Stimulated activated CD4-positive, alpha-beta T cell treated with anti-CD3 and anti-CD28 coated beads, Interleukin-2, amount 100 ng/mL, for 4 hours (primary cell): ENCODE data around the gene ATP6V0E1.
"Not testable (repeated sequence)": the region's sequence is repeated elsewhere in the genome, so short reads cannot be mapped to it uniquely, and the experiment has no call there.

Source experiments
- DNase-seq: peaks from one replicate; pipeline ENCODE4 v3.0.0-alpha.2; 2020; ENCODE audit warnings: low read depth

Gene ATP6V0E1

DNA sequence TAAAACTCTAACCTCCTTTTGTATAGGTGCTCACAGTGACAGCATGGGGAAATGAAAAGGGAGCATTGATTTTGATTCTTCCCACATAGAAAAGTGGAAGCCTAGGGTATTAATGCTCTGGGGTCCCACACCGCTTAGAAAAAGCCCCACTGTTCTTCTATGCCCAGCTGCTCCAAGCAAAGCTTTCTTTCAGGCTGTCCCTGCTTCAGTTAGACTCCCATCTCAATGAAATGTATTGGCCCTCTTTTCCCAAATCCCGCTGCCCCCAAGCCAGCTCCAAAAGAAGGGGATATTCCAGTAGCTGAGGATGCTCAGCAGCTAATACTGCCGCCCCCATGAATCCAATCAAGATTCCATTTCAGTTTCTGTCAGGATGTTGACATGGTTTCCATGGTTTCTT is 55.6 kb downstream of the ATP6V0E1 start:
- DNase-seq, result no peak

DNA sequence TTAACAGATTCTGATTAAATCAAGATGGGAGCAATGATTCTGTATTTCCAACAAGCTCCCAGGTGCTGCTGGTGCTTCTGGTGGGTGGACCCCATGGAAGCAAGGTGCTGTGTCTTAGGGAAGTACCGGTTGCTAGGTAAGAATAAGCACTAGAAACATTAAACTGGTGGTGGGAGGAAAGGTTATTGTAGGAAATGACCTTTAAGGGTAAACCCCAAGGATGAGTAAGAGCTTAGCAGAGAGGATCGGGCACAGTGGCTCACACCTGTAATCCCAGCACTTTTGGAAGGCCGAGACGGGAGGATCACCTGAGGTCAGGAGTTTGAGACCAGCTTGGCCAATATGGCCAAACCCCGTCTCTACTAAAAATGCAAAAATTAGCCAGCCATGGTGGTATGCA is 56.4 kb downstream of the ATP6V0E1 start:
- no peak for DNase-seq

DNA sequence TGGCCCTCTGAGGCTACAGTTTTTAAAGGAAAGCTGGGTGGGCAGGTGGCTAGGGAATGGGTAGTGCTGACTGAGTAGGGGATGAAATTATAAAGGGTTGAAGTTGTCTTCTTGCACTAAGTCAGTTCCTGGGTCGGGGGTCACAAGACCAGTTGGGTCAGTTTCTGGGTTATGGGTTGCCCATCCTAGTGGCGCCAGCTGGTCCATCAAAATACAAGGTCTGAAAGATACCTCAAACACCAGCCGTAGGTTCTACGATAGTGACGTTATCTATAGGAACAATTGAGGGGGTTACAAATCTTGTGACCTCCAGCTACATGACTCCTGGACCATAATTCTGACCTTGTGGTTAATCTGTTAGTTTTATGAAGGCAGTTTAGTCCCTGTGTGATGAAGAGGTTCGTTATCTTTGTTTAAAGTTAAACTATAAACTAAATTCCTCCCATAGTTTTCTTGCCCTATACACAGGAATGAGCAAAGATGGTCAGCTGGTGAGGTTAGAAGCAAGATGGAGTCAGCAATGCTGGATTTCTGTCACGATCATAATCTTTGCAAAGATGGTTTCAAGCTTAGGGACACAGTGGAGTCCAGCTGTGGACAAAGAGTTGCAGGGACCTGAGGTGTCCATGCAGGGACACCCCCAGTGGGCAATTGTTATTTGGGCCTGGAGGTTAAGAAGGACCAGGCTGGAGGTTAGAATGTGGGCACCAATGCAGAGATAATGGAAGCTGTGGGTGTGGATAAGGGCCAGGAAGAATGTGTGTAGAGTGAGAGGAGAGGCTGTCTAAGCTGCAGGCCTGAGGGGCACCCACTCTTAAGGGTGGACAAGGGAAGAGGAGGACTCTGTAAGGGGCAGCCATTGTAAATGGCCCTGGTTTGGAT is 58.6 kb downstream of the ATP6V0E1 start:
- DNase-seq, result no peak

DNA sequence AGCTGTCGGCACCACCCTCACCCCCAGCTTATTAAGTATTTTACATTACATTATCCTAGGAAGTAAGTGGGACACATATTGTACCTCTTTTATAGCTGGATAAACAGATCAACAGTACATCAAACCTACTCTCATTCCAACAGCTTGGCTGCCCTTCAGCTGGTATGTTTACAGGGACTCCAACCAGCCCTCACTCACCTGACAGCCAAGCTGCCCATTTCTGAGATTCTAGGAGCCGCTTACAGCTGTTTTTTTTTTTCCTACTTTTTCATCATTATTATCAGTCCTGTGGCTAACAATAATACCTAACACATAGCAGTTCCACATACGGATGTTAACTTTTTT is 59.2 kb downstream of the ATP6V0E1 start:
- DNase-seq, result no peak

DNA sequence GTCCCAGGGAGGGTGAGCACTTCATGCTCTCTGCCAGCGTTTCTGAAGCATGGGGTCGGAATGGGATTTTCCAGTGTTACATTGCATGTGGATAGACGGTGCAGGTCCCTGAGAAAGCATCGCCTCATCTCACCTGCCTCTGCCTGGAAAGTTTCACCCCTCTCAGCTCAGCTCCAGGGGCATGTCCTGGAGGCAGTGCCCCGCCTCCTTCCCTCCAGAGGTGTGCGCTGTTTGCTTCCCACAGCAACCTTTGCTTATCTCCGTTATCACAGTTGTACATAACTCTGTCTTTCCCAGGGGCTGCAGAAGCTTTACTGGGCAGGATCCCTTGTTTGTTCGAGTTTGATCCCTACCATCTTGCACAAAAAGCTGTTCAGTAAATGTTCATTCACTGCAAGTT is 61.9 kb downstream of the ATP6V0E1 start:
- DNase-seq, result no peak

DNA sequence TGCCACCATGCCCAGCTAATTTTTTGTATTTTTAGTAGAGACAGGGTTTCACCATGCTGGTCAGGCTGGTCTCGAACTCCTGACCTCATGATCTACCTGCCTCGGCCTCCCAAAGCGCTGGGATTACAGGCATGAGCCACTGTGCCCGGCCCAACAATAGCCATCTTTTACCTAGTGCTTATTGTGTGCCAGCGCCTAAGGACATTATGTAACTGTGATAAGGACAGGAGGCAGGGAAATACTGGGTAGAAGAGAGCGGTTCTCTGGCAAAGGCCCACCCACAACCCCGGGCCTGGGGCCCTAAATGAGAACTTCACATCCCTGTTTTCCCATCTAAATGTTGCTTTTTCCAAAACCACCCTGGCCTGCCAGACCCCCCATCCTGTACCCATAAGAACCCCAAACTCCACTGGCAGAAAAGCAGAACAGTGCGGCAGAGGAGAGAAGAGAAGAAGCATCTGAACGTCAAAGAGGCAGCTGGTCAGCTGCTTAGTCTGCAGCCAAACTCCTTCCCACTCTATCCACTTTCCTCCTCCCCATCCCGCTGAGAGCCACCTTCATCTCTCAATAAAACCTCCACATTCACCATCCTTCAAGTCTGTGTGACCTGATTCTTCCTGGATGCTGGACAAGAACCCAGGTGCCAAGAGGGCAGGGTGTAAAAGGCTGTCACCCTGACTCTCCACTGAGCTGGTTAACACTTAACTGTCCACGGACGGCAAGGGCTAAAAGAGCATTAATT is 63.7 kb downstream of the ATP6V0E1 start:
- not testable (repeated sequence) for DNase-seq

DNA sequence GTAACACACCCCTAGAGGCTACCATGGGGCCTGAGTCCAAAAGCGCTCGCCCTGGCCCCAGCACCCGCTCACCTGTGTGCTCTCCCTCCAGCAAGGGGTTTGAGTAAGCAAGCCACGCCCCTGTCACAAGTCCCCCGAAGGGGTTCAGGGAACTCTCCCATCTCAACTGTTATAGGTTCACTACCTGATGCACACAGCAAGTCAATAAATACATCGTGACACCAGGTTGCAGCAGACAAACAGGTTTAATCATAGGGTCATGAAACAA is 64.2 kb downstream of the ATP6V0E1 start:
- no peak for DNase-seq

DNA sequence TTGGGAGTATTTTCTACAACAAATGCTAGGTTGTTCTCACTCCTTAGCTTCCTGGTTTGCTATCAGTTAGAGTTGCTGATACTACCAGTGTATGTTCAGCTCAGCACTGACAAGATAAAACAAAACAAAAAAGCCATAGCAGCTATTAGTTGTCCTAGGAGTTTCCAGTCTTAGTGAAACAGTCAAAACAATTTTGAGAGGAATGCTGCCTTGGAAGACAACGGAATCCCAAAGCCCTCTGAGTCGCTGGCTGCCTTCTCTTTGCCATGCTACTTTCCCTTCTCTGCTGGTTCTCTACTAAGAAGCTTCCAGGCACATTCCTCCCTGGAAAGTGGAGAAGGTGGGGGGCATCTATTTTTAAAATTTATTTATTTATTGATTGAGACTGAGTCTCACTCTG is 67.2 kb downstream of the ATP6V0E1 start:
- no peak for DNase-seq

DNA sequence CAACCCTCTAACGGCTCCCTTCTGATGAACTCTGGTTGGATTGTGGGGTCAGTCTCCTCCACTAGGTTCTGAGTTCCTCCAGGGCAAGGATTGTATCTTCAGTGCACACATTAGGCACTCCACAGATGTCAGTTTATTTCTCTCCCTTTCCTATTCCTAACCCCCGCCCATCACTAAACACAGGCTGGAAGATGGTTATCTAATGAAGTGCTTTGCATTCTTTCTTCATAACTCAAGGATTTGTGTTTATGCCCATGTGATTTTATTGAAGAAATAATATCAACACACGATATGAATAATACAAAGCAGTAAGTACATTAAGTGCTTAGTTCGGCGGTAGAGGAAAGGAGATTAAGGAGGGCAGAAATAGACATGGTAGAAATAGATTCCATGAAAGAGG is 68.2 kb downstream of the ATP6V0E1 start:
- DNase-seq, result no peak

DNA sequence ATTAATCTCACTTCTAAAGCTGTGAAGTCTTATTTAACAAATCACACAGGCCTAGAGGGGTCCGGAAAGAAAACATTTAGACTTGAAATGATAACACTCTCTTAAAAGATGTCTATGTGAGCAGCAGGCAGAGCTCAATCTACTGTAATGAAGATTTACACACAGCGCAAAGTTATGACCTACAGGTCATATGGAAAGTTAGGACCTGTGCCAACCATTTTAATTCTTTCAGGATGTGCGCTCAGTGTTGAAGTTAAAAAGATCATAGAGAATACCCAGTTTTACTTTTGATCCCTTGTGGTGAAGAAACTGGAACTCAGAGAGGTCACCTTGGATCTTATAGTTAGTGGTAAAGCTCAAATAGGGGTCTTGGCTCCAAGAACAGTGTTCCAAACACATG is 69.5 kb downstream of the ATP6V0E1 start:
- DNase-seq, result no peak

DNA sequence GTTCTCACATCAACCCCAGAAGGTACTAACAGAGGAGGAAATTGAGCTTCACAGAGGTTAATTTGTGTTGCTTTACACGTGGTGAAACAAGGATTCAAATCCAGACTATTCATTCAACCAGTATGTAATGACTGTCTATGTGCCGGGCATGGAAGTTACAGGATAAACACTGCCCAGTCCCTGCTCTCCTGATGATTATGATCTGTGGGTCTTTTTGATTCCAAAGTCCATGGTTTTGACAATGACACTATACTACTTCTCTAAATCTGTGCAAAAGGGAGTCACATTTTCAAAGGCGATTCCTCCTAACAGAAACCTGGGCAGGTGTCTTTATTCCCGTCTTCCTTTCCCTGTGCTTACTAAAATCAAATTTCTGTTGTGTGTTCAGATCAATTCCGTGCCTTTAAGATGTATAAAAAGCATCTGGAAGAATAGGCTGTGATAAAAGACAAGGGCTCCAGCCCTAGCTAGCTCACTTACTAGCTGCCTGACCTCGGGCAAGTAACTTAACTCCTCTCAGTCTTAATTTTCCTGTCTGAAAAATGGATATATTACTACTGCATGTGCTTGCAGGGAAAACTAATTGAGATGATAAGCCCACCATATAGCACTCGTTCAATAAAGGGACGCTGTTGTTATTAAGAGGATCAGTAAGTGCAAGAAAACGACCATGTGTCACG is 71.6 kb downstream of the ATP6V0E1 start:
- DNase-seq, result no peak

DNA sequence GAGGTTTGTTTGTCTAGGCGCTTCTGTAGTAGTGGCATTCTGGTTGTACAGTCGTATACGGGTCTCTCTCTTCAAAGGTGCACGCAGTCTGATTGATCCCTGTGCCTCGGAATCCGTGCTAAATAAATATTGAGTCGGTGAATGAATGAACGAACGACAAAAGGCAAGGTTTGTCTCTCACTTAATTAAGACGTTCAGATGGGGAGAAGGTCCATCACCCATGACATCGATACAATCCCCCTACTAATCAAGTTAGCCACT is 72.1 kb downstream of the ATP6V0E1 start:
- no peak for DNase-seq

DNA sequence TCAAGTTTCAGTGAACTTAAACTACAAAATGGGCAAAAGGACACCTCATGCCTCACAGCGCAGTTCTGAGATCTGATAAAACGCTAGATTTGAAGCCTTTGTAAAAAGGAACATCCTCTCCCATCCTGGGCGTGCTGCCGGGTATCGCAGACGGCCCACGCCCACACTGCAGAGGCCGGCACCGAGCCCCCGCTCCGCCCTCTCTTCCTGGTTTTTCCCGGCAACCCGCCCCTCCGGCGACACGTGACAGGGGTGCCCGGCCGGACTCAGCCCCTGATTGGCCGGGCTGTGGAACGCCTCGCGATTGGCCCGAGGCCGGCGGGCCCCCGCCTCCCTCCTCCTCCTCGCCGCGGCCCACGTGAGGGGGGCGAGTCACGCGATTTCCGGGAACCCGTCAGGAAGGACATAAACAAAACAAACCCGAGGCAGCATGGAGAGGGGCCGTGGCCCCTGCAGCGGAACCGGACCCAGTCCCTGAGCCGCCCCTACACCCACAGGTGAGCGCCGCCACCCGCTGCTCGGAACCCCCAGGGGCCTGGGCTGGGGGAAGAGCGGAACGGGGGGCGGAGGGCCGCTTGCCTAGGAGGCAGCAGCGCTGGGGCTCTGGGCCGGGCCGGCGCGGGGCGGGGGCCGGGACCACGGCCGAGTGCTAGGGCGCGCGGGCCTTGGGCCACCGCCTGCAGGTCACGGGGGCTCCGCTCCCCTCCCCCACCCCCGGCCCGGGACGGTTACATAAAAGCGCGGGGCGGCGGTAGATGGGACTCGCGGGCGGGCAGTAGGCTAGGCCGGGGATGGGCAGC is 72.6 kb downstream of the ATP6V0E1 start, which contains the start of gene CREBRF:
Gene CREBRF (plus strand): TSS at position 370 of the 800 bp plus-strand sequence. CDS start 24,424 bp downstream, outside the sequence.
- DNase-seq, result peak; percentile 97

DNA sequence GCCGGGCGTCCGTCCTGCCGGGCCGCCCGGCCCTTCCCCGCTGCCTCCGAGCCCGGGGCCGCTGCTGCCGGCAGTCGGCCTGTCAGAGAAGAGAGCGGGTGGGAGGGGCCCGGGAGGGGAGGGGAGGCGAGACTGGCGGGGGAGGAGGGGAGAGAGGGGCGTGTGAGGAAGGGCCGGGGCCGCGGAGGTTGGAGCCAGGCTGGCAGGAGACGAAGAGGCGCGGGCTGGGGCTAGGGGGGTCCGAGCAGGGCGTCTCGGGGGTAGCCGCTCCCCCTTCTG is 73.2 kb downstream of the ATP6V0E1 start:
- peak; percentile 82 for DNase-seq

DNA sequence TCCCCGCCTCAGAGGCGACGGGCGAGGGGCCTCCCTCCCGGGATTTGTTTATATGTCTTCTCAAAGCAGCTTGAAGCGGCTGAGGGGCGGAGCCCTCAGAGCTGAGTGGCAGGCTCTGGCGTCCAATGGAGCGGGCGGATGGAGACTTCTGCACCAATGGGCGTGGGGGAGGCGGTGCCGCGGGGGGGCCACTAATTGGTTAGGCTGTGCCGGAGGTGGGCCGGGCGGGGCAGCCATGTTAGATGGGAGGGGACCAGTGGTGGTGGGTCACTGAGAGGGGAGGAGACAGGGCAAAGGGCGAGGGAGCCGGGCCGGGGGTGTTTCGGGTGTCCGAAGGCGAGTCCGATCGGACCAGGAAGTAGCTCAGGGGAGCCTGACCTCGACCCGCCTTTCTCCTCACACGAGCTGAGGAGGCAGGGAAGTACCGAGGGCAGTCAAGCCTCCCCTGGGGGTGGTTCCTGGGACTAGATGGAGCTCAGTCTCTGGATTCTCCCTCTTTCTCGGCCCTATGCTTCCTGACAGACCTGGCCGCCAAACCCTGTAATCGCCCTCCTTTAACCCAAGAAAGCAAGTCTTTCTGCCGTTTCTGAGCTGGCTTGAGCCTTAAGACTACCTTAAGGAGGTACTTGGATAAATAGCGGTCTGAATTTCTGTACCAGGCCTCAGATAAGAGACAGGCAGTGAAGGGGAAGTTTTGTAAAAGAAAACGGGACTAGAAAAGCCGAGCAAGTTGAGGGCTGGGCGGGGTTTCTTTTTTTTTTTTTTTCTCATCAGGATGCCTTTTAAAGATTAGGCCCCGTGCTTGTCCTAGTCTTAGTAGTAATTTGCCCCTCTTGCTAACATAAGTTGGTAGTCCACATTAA is 73.7 kb downstream of the ATP6V0E1 start:
- peak; percentile 98 for DNase-seq

DNA sequence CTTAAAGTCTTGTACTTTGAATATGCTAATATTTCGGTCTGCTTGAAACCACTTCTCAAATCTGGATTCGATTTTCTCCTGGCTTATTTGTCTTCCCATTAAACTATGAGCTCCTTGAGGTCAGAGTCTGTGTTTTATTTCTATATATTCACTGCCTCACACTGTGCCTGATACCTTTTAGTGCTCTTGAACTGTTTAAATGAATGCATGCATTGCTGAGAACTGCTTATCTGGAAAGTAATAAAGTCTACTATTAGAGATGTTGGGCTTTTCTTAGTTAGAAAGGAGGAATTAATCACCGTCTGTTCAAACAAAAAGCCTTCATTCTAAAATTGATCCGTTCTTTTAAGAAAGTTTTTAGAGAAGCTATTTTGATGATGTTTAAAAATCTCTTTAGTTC is 78.6 kb downstream of the ATP6V0E1 start:
- no peak for DNase-seq

DNA sequence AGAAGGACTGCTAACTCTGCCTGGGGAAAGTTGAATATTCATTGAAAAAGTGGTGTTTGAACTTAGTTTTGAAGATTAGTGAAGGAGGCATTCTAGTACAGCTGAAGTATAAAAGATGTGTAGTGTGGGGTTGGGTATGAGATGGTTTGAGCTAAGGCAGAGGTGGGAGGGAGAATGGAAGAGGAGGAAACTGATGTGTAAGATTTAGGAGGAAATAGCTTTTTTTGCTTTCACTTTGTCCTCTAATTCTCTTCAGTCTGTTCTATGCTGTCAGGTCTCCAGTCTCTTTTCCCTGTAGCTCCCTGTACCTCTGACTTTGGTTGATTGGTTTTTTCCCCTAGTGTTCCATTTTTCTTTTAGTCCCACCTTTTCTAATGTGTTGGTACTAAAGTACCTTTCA is 81.6 kb downstream of the ATP6V0E1 start:
- DNase-seq, result no peak

DNA sequence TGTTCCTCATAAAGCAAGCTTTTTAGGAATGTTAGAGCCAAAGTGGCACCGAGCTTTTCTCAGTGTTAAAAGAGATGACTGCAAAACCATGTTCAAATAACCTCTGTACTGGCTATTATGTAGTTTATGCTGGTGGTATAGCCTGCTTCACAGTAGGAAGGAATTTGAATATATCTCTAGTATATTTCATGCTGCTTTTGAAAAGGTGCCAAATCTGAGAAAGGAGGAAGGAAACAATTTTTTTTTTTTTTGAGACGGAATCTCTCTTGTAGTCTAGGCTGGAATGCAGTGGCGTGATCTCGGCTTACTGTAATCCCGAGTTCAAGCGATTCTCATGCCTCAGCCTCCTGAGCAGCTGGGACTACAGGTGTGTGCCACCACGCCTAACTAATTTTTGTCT is 86.1 kb downstream of the ATP6V0E1 start:
- DNase-seq, result no peak

DNA sequence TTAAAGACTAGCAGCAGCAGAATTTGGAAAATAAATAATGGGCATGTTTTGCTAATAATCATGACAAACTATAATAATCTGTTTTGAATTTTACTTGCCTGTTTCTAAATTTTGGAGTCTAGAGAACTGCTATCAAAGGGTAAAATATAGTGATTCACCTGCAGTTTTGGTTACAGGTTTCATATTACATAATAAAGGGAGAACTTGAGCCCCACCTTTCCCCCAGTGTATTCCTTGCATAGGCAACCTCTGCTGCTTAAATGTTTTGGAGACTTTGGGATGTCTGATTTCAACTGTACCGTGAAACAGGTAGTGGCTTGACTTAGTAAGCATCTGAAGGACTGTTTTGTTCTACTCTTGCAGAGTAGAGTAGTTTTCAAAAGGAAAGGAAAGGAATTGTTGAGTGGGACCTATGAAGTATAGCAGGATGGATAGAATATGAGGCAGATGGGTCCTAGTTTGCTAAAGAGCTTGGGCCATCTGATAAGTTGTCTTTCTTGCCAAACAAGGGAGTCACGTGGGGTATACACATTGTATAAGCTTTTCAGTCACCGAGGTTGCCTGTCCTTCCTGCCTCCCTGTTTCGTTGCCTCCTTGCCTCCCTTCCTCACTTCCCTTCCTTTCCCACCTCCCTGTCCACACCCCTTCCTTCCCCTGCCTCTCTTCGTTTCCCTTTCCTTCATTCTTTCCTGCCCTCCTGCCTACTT is 91.7 kb downstream of the ATP6V0E1 start:
- DNase-seq, result no peak

DNA sequence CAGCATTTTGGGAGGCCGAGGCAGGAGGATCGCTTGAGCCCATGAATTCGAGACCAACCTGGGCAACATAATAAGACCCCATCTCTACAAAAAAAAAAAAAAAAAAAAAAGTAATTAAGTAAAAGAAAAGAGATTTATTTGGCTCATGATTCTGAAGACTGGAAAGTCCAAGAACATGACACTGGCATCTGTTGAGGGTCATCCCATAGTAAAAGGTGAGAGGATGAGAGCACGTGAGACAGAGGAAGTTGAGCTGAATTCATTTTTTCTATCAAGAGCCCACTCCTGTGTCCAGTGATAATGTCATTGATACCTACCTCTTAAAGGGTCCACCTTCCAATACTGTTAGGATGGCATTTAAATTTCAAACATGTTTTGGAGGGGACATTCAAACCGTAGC is 92.4 kb downstream of the ATP6V0E1 start:
- no peak for DNase-seq

DNA sequence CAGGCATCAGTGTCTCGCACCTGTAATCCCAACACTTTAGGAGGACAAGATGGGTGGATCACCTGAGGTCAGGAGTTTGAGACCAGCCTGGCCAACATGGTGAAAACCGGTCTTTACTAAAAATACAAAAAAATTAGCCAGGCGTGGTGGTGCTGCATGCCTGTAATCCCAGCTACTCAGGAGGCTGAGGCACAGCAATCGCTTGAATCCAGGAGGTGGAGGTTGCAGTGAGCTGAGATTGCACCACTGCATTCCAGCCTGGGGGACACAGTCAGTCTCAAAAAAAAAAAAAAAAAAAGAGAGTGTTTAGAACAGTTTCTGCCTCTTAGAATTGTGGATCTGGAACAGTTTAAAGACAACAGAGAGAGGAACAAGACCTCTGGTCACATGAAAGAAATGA is 92.9 kb downstream of the ATP6V0E1 start:
- not testable (repeated sequence) for DNase-seq
